IPS-11a (cell line): ENCODE data around the gene NLGN4Y.
"Not testable (repeated sequence)": the region's sequence is repeated elsewhere in the genome, so short reads cannot be mapped to it uniquely, and the experiment has no call there.

Source experiments
- H3K4me3 ChIP-seq: one replicate; pipeline ENCODE4 v1.5.1; 2013; ENCODE audit warnings: low read depth, low read length, control low read depth

Gene NLGN4Y

DNA sequence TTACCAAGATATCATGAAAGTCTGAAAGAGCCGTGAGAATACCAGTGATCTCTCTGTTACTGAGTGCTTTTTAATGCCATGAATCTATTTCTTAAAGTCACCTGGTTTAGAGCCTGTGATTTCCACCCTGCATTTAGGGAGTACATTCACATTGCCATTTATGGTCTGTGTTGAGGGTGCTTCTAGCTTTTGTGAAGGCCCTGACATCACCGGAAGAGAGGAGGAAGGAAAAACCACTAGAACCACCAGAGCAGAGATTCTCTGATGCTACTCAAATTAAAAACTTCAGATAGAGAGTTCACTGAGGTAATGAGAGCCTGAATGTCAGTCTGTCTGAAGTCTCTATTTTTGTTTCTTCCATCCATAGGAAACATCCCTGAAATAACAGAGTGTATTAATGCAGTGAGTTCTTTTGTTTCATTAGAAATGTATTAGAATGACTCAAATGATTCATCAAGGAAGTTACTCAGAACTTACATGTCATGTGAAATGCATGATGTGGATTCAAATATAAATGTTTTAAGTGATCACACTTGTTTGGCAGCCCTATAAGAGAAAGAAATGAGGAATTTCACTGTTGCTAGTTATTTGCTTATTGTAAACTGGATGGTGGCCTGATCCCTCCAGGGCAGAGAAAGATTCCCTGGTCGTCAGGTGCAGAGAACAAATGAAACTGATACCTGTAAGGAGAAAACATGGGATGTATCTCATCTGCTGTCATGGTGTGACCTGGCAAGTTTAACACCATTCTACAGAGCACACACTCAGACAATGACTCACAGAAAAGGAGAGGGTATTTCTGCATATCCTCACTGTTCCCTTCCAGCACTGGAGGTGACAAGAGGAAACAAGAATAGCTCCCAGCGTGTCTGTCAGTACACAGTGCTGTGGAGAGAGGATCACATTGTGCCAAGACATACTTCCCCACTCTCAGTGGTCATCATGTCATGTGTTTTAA lies 310.1 kb downstream of the NLGN4Y start:
- no peak overlapping the region for H3K4me3 ChIP-seq

DNA sequence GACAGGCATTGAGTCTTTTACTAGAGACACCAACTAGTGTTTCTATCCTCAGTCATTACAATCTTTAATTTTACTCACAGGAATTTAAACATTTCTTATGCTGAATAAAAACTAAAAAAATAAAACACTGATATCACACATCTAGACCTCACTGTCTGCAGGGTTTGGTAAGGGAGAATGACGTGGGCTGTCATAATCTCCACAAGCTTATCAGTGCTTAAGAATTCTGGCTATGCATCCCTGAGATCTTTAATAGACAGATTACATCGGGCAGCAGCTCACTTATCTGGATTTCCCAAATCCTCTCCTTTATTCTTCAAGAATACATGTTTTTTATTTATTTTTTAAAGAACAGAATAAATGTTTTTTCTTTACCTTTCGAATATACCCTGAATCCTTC lies 313.1 kb downstream of the NLGN4Y start:
- H3K4me3 ChIP-seq, result no peak overlapping the region

DNA sequence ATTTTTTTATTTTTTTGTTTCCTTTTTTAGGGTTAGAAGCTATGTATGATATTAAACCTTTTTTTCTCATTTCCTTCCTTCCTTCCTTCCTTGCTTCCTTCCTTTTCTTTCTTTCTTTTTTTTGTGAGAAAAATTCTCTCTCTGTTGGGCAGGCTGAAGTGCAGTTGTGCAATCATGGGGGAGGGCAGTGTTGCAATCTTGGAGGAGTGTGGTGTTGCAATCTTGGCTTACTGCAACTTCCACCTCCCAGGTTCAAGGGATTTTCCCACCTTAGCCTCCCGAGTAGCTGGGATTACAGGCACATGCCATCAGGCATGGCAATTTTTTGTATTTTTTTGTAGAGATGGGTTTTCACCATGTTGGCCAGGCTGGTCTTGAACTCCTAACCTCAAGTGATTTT lies 326.4 kb downstream of the NLGN4Y start:
- no peak overlapping the region for H3K4me3 ChIP-seq

DNA sequence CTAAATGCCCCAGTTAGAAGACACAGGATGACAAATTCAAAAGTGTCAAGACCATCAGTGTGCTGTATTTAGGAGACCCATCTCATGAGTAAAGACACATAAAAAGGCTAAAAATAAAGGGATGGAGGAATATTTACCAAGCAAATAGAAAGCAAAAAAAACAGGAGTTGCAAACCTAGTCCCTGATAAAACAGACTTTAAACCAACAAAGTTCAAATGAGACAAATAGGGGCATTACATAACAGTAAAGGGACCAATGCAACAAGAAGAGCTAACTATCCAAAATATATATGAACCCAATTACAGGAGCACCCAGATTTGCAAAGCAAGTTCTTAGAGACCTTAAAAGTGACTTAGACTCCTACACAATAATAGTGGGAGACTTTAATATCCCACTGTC lies 336.1 kb downstream of the NLGN4Y start:
- H3K4me3 ChIP-seq, result no peak overlapping the region

DNA sequence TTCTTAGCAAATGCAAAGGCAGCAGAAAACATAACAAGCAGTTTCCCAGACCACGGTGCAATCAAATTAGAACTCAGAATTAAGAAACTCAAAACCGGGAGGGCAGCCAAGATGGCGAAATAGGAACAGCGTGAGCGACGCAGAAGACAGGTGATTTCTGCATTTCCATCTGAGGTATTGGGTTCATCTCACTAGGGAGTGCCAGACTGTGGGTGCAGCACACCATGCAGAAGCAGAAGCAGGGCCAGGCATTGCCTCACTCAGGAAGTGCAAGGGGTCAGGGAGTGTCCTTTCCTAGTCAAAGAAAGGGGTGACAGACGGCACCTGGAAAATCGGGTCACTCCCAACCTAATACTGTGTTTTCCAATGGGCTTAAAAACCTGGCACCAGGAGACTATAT lies 336.7 kb downstream of the NLGN4Y start:
- not testable (repeated sequence) for H3K4me3 ChIP-seq

DNA sequence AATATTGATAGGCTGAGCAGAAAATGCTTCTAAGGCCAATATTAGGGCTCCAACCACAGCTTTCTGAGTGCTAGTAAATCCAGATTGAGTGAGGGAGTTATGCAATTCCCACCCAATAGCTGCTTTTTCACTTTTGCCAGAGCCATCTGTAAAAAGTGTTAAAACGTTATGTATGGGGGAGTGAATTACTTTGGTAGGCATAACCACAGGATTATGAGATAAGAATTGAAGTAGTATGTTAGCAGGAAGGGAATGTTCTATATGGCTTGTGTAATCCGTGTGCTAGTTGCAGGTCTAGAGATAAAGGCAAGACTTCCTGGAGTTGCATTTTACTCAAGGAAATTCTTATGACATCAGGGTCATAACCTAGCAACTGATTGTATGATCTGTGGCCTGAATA lies 347.6 kb downstream of the NLGN4Y start:
- H3K4me3 ChIP-seq, result no peak overlapping the region
